ENCODE measurements around the gene TBC1D14.

- TF ChIP-seq CTCF (conservative IDR thresholded peaks at IDR 0.05; ENCODE audit: low read depth, low read length) (no peak), POLR2A (IDR thresholded peaks at IDR 0.05; ENCODE audit: low read depth, low read length) (no peak), RFX5 (IDR thresholded peaks at IDR 0.05; ENCODE audit: low read depth, low read length) (no peak), BHLHE40 (IDR thresholded peaks at IDR 0.05; ENCODE audit: low read depth, low read length) (no peak), CEBPB (IDR thresholded peaks at IDR 0.05; ENCODE audit: low read depth, low read length) (no peak), MXI1 (IDR thresholded peaks at IDR 0.05; ENCODE audit: borderline replicate concordance, low read depth, low read length) (no peak)
Measured at GRCh38 chr4:6968496-6968895, 58.9 kb downstream of the TBC1D14 start.
